Effector memory CD4-positive, alpha-beta T cell (primary cell): ENCODE measurements around the gene CABS1.

Source experiments
- DNase-seq, 3 donors: peaks; one replicate each; pipeline ENCODE4 v3.0.0-alpha.2; 2020
- H3K27ac ChIP-seq: 2 replicates; pipeline ENCODE4 v1.7.0; 2013; ENCODE audit warnings: mild to moderate bottlenecking, low read length, moderate library complexity; ENCODE audit not compliant: insufficient read depth, poor library complexity, severe bottlenecking
- H3K27me3 ChIP-seq: replicated peaks from 2 replicates; pipeline ENCODE4 v1.7.0; 2013; ENCODE audit warnings: mild to moderate bottlenecking, low read length; ENCODE audit not compliant: insufficient read depth, control insufficient read depth, poor library complexity, severe bottlenecking
- H3K36me3 ChIP-seq: 2 replicates; pipeline ENCODE4 v1.7.0; 2013; ENCODE audit warnings: mild to moderate bottlenecking, low read length, moderate library complexity; ENCODE audit not compliant: control insufficient read depth, insufficient read depth
- H3K4me1 ChIP-seq: 2 replicates; pipeline ENCODE4 v1.7.0; 2013; ENCODE audit warnings: low read length, mild to moderate bottlenecking; ENCODE audit not compliant: control insufficient read depth, insufficient read depth, poor library complexity, severe bottlenecking
- H3K4me3 ChIP-seq: 2 replicates; pipeline ENCODE4 v1.7.0; 2013; ENCODE audit warnings: low read length, low read depth, mild to moderate bottlenecking; ENCODE audit not compliant: insufficient read depth, poor library complexity, severe bottlenecking
- H3K9me3 ChIP-seq: 2 replicates; pipeline ENCODE4 v1.7.0; 2013; ENCODE audit warnings: mild to moderate bottlenecking, low read length, moderate library complexity; ENCODE audit not compliant: control insufficient read depth

CABS1 gene

DNA sequence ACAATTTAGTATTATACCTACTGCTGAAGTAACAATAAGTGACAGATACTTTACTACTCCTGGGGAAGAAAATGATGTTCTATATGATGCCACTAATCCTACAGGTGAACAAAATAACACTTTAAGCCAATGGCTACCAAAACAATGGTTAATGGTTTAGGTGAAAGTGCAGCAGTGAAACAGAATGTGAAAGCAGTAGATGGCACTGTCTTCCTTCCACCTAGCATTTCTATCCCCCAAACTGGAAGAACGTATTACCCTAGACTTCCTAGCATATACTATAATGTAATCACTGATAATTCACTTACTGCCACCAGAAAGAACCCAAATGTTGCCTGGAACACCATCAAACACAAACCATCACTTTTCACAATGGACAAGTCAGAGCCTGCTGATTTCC lies 18.9 kb upstream of the CABS1 start:
- H3K4me1 ChIP-seq = no peaks in the 10 kb centered on the region
- no peak overlapping the region for H3K27ac ChIP-seq
- no peak for DNase-seq
- no peaks in the 10 kb centered on the region for H3K27me3 ChIP-seq
- no peak overlapping the region for H3K4me3 ChIP-seq
- H3K9me3 ChIP-seq = no peaks in the 10 kb centered on the region
- H3K36me3 ChIP-seq = no peaks in the 10 kb centered on the region

DNA sequence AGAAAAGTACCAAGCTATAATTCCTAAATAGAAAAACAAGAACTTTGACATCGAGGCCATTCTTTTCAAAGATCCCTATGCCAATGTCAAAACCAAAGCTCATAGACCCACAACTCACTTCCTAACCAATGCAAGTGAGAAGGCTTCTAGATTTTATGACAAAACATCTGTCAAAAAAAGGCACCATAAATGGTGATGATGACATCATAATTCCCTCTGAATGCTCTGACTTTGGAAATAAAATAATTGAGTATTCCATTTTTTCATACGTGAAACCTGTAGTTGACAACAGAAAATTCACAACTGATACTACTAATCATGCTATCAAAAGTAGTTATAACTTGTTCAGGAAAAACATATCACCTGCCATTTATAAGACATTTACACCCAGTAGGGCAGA lies 8.7 kb upstream of the CABS1 start:
- Histone ChIP-seq H3K27me3 (no peaks in the 10 kb centered on the region), H3K9me3 (no peaks in the 10 kb centered on the region), H3K4me1 (no peaks in the 10 kb centered on the region), H3K27ac (no peak overlapping the region), H3K36me3 (no peaks in the 10 kb centered on the region), H3K4me3 (no peak overlapping the region)
- no peak for DNase-seq

DNA sequence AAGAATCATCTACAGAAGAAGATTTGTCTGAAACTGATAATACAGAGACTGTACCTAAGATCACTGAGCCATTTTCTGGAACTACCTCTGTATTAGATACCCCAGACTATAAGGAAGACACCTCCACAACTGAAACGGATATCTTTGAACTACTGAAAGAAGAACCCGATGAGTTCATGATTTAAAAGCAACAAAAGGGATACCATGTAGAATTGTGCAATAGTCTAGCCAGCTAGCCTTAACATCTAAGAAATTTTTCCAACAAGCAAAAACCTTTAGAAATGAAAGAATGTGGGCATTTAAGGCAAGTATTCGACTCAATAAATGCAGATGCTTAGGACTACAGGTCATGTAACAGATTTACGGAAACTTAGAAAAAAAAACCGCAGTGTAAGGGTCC lies 1.3 kb downstream of the CABS1 start:
- Histone ChIP-seq H3K36me3 (no peaks in the 10 kb centered on the region), H3K27me3 (no peaks in the 10 kb centered on the region), H3K4me3 (no peak overlapping the region), H3K9me3 (no peaks in the 10 kb centered on the region), H3K27ac (no peak overlapping the region), H3K4me1 (no peaks in the 10 kb centered on the region)
- no peak for DNase-seq

DNA sequence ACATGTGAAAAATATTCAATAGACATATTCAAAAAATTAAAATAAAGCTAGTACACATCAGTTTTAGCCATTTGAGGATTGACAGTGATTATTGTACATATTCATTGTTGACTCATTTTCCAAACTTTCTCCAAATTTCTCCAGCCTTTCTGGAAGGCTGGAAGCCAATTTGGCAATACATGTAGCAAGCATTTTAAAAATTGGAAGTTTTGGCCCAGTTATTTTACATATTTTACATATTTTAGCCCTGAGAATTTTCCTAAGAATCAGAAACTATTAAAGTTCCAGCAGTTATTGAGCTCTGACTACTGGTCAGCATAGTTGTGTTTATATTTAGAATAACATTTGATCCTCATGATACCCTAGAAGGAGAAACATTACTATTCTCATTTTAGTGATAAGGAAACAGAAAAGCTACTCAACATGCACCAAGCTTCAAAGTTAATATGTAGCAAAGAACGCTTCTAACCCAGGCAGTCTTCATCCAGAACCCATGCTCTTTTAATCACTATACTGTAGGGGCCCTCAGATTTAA lies 3.2 kb downstream of the CABS1 start:
- no peaks in the 10 kb centered on the region for H3K4me1 ChIP-seq
- no peaks in the 10 kb centered on the region for H3K9me3 ChIP-seq
- H3K27ac ChIP-seq = no peak overlapping the region
- DNase-seq = no peak
- no peaks in the 10 kb centered on the region for H3K27me3 ChIP-seq
- H3K4me3 ChIP-seq = no peak overlapping the region
- H3K36me3 ChIP-seq = no peaks in the 10 kb centered on the region

DNA sequence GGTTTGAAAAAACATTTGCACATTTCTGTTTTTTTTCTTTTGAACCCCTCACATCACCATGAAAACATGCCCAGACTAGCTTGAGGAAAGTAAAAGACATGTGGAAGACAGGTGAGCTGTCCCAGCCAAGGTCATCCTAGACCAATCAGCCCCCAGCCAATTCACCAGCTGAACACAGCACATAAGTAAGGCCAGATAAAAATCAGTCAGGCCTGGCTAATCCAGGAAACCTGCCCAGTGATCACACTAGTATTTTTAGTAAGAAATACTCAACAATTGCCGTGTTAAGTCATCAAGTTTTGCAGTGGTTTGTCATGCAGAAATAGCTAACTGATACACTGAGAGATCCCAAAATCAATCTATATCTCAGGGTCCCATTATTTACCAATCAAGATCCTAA lies 21.4 kb downstream of the CABS1 start:
- no peaks in the 10 kb centered on the region for H3K36me3 ChIP-seq
- no peaks in the 10 kb centered on the region for H3K4me1 ChIP-seq
- no peak overlapping the region for H3K4me3 ChIP-seq
- no peak for DNase-seq
- H3K9me3 ChIP-seq = no peaks in the 10 kb centered on the region
- no peaks in the 10 kb centered on the region for H3K27me3 ChIP-seq
- H3K27ac ChIP-seq = no peak overlapping the region

DNA sequence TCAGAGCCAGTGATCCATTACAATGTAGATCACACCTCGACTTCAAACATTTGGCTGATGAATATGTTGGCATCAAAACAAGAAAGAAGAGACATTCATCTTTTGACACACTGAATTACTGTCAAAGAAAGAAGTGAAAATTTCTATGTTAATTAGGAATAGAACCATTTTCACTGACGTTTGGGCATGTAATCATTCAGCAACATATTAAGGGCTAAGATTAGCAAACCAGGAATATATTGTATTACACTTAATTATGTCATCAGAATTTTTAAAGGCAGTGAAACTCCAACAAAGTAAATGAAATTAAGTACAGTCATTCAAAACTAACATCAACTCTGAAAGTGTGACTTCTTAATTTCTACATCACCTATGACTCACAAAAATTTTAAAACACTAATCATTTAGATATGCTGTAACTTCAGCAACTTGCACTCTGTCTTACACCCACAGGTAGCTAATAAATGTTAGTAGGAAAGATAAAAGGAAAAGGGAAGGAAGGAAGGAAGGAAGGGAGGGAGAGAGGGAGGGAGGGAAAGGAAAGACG lies 24.4 kb downstream of the CABS1 start:
- Histone ChIP-seq H3K27ac (no peak overlapping the region), H3K9me3 (no peaks in the 10 kb centered on the region), H3K36me3 (no peaks in the 10 kb centered on the region), H3K27me3 (no peaks in the 10 kb centered on the region), H3K4me1 (no peaks in the 10 kb centered on the region), H3K4me3 (no peak overlapping the region)
- no peak for DNase-seq

DNA sequence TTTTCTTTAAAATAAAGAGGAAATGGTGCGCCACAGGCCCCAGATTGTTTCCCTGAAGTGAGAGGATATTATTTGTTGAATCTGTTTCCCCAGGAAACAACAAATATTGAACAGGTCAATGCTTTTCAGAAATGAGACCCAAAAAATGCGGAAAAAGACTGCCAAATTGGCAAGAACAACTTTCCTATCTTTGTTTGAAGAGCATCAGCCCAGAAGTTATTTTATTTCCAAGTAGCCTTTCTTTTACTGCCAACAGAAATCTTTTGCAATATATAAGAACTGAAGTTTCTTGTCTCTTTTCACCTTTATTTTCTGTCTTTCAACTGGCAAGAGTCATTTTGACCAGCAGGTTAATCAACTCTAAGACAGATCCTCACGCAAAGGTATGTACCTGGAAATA lies 25.7 kb downstream of the CABS1 start, which contains the start of gene SMR3A:
TSS of gene SMR3A (plus strand) at position 301 of the 400 bp plus-strand sequence. CDS start 1,356 bp downstream, outside the sequence.
- Histone ChIP-seq H3K4me3 (no peak within 1 kb of the TSS), H3K27me3 (no peaks in the 10 kb centered on the region), H3K9me3 (no peaks in the 10 kb centered on the region), H3K27ac (no peak within 1 kb of the TSS), H3K36me3 (no peaks in the 10 kb centered on the region), H3K4me1 (no peaks in the 10 kb centered on the region)
- no peak for DNase-seq

DNA sequence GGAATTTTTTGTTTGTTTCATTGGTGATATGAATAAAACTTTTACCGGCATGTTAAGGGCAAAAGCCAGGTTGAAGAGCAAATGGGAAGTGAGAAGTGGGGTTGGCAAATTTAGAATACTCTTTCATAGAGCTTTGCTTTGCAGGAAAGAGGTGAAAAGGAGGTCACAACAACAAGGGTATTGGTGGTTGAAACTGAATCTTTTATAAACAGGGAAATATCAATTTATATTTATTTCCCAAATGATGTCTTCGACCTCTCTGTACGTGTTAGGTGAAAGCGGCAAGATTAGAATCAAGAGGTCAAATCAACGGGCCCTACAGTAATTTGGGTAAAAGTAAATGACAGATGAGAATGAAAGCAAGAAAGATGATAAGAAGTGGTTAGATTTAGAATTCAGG lies 29.2 kb downstream of the CABS1 start:
- Histone ChIP-seq H3K27me3 (no peaks in the 10 kb centered on the region), H3K36me3 (no peaks in the 10 kb centered on the region), H3K9me3 (no peaks in the 10 kb centered on the region), H3K4me3 (no peak overlapping the region), H3K27ac (no peak overlapping the region), H3K4me1 (no peaks in the 10 kb centered on the region)
- DNase-seq = no peak

DNA sequence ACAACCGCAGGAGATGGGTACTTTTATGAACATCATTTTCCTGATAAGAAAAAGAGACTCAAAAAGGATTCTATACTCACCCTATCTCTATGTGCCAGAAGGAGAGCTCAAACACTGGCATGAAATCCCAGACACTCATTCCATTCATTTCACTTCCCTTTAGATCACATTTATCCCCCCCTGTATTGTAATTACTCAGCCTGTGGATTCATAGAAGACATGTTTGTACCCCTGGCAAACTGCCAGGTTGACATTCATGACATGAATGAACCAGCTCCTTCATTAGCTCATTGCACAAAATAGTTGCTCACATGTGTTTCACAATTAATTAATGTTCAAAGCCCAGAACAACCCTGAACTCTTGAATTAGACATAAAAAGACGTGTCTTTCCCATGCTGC lies 30.7 kb downstream of the CABS1 start:
- Histone ChIP-seq H3K4me1 (no peaks in the 10 kb centered on the region), H3K27ac (no peak overlapping the region), H3K9me3 (no peaks in the 10 kb centered on the region), H3K36me3 (no peaks in the 10 kb centered on the region), H3K4me3 (no peak overlapping the region), H3K27me3 (no peaks in the 10 kb centered on the region)
- DNase-seq = no peak

DNA sequence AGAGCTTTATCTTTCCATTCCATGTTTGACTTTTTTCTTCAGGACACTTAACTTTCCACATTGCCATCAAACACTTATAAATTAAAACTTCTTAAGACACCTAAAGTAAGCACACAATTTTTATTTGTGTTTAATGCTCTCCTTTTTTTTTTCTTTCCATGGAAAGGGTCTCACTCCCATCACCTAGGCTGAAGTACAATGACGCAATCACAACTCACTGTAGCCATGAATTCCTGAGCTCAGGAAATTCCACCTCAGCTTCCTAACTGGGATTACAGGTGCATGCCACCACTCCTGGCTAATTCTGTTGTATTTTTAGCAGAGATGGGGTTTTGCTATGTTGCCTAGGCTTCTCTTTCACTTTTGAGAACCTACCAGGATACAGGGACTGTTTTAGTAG lies 33.0 kb downstream of the CABS1 start:
- H3K36me3 ChIP-seq = no peaks in the 10 kb centered on the region
- DNase-seq = no peak
- H3K27me3 ChIP-seq = no peaks in the 10 kb centered on the region
- no peak overlapping the region for H3K27ac ChIP-seq
- H3K4me3 ChIP-seq = no peak overlapping the region
- H3K4me1 ChIP-seq = no peaks in the 10 kb centered on the region
- no peaks in the 10 kb centered on the region for H3K9me3 ChIP-seq
